ENCODE measurements around the gene OR2V2.
"Not testable (repeated sequence)": the region's sequence is repeated elsewhere in the genome, so short reads cannot be mapped to it uniquely, and the experiment has no call there.

The OR2V2 gene

GRCh38 chr5:181170996-181171395 is 23.6 kb downstream of the OR2V2 start:
- DNase-seq, result no peak

- DNase-seq, result no peak
Observed at GRCh38 chr5:181171782-181172181, 24.4 kb downstream of the OR2V2 start.

GRCh38 chr5:181173027-181173419 is 25.6 kb downstream of the OR2V2 start:
- no peak for DNase-seq

GRCh38 chr5:181173420-181174342 is 26.3 kb downstream of the OR2V2 start:
- DNase-seq, result no peak

GRCh38 chr5:181176254-181176952 is 29.0 kb downstream of the OR2V2 start:
- DNase-seq, result no peak

GRCh38 chr5:181177559-181177958 is 30.2 kb downstream of the OR2V2 start:
- DNase-seq, result not testable (repeated sequence)

- no peak for DNase-seq
Observed at GRCh38 chr5:181181650-181182565, 34.5 kb downstream of the OR2V2 start.

- DNase-seq, result no peak
Observed at GRCh38 chr5:181182651-181183050, 35.3 kb downstream of the OR2V2 start.

- no peak for DNase-seq
Observed at GRCh38 chr5:181184845-181185216, 37.4 kb downstream of the OR2V2 start.

GRCh38 chr5:181185560-181185959 is 38.2 kb downstream of the OR2V2 start:
- no peak for DNase-seq

- DNase-seq, result no peak
Observed at GRCh38 chr5:181186022-181186421, 38.6 kb downstream of the OR2V2 start.

- no peak for DNase-seq
Observed at GRCh38 chr5:181186986-181187499, 39.7 kb downstream of the OR2V2 start.

GRCh38 chr5:181187500-181188213 is 40.3 kb downstream of the OR2V2 start:
- no peak for DNase-seq

- no peak for DNase-seq
Observed at GRCh38 chr5:181188700-181189362, 41.4 kb downstream of the OR2V2 start.

- no peak for DNase-seq
Observed at GRCh38 chr5:181189363-181189961, 42.1 kb downstream of the OR2V2 start.

GRCh38 chr5:181189962-181190710 is 42.8 kb downstream of the OR2V2 start:
- DNase-seq, result no peak

- no peak for DNase-seq
Observed at GRCh38 chr5:181190711-181191525, 43.5 kb downstream of the OR2V2 start.

- no peak for DNase-seq
Observed at GRCh38 chr5:181191526-181192336, 44.3 kb downstream of the OR2V2 start.
